ENCODE measurements around the gene KCNK10. TPM values are rescaled to one million over a fixed set of nuclear protein-coding genes. Genes with fewer than 3 reads are reported as not detected.
A peak's percentile ranks its signal among the peaks of the same experiment; 100 is the strongest.

Gene KCNK10
- total RNA-seq, 6 donors from 2014 or later, result 0.13 to 0.30 TPM; not detected in 4

DNA sequence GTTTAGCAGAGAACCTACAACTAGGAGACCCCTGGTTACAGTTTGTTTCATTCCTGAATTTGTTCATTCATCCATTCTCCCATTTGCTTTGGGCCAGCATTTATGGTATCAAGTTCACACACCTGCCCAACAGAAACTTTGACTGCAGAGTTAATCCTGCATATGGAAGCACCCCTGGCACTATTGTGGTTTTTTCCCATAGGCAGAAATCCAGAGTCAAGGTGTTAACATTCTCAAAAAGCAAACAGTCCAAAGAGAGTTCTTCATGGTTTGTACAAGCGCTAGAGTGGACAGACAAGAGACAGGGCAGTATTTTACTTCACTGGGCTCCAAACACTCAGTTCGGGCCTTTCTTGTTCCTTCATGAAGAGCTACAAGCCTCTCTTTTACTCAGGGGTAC, 51.9 kb downstream of the KCNK10 start:
- ATAC-seq (ENCODE audit: low FRiP score in 2 of 2), result no peak
- no peak overlapping the region for H3K4me3 ChIP-seq
- no peaks in the 10 kb centered on the region for H3K9me3 ChIP-seq
- WGBS, 2 donors, result 63% methylated on average over 2 of the region's 2 CpGs
- no peaks in the 10 kb centered on the region for H3K4me1 ChIP-seq
- no peaks in the 10 kb centered on the region for H3K27me3 ChIP-seq
- H3K36me3 ChIP-seq, result no peaks in the 10 kb centered on the region
- TF ChIP-seq, protein P1, sequence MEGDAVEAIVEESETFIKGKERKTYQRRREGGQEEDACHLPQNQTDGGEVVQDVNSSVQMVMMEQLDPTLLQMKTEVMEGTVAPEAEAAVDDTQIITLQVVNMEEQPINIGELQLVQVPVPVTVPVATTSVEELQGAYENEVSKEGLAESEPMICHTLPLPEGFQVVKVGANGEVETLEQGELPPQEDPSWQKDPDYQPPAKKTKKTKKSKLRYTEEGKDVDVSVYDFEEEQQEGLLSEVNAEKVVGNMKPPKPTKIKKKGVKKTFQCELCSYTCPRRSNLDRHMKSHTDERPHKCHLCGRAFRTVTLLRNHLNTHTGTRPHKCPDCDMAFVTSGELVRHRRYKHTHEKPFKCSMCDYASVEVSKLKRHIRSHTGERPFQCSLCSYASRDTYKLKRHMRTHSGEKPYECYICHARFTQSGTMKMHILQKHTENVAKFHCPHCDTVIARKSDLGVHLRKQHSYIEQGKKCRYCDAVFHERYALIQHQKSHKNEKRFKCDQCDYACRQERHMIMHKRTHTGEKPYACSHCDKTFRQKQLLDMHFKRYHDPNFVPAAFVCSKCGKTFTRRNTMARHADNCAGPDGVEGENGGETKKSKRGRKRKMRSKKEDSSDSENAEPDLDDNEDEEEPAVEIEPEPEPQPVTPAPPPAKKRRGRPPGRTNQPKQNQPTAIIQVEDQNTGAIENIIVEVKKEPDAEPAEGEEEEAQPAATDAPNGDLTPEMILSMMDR (IDR thresholded peaks at IDR 0.05), result no peak
- TF ChIP-seq POLR2A (IDR thresholded peaks at IDR 0.05) (no peak), EP300 (IDR thresholded peaks at IDR 0.05) (no peak), POLR2AphosphoS5 (IDR thresholded peaks at IDR 0.05) (no peak)
- H3K27ac ChIP-seq, result no peak overlapping the region
- no peak for DNase-seq

DNA sequence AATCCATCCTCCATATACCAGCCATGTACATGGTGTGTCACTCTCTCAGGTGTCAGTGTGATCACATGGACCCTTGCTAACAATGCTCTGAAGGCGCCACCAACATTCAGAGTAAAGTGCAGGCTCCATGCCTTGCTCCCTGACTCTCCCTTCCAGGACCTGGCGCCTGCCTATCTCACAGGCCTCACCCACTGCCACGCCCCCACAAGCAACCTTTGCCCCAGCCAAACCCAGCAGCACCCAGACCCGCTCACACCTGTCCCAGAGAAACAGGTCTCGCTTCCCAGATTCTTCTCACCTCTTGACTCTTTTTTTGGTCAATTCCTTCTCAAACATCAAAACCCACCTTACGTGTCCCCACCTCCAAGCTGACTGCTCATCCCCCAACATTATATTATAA, 52.3 kb downstream of the KCNK10 start:
- no peaks in the 10 kb centered on the region for H3K36me3 ChIP-seq
- ATAC-seq (ENCODE audit: low FRiP score in 2 of 2) (no peak), DNase-seq (peak in 1 of 2 donors; percentile 33)
- 64% methylated on average over 6 of the region's 6 CpGs for WGBS, 2 donors
- H3K27ac ChIP-seq, result no peak overlapping the region
- H3K4me3 ChIP-seq, result no peak overlapping the region
- H3K27me3 ChIP-seq, result no peaks in the 10 kb centered on the region
- H3K4me1 ChIP-seq, result no peaks in the 10 kb centered on the region
- no peak for TF ChIP-seq POLR2A (IDR thresholded peaks at IDR 0.05)
- TF ChIP-seq POLR2AphosphoS5 (IDR thresholded peaks at IDR 0.05), result no peak
- no peak for TF ChIP-seq EP300 (IDR thresholded peaks at IDR 0.05)
- TF ChIP-seq, protein P1 (IDR thresholded peaks at IDR 0.05), result no peak
- H3K9me3 ChIP-seq, result no peaks in the 10 kb centered on the region

DNA sequence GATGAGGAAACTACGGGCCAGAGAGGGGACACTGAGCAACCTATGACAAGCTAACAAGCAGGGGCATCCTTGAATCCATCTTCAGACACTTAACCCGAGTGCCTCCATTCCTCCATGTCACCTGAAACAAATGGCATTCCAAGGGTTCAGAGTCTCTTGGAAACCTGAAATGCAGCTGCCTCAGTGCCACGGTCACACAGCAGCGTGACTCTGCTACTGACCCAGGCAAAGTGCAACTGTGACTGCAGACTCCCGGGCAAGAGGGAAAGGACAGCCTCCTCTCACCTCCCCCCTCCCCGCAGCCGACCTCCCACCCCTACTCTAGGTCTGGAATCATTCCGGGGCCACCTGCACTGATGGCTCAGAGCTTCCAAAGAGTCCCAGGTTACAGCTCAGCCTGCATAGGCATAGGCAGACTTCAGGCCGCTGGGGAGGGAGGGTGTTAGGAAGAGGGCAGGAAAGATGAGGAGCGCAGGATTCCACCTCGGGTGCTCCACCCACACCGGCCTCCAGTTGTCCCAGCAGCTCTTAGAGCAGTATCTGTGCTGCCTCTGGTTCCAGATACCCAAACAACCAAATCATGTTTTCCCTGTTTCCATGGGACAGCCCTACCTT, 53.2 kb downstream of the KCNK10 start:
- no peak for TF ChIP-seq POLR2A (IDR thresholded peaks at IDR 0.05)
- TF ChIP-seq, protein P1 (IDR thresholded peaks at IDR 0.05), result no peak
- no peak for TF ChIP-seq EP300 (IDR thresholded peaks at IDR 0.05)
- TF ChIP-seq POLR2AphosphoS5 (IDR thresholded peaks at IDR 0.05), result no peak
- 59 to 63% methylated on average over 11 to 12 of the region's 12 CpGs for WGBS, 2 donors
- Histone ChIP-seq H3K4me1 (no peaks in the 10 kb centered on the region), H3K27me3 (no peaks in the 10 kb centered on the region), H3K9me3 (no peaks in the 10 kb centered on the region), H3K4me3 (no peak overlapping the region), H3K27ac (no peak overlapping the region), H3K36me3 (no peaks in the 10 kb centered on the region)
- DNase-seq (no peak), ATAC-seq (ENCODE audit: low FRiP score in 2 of 2) (no peak)

DNA sequence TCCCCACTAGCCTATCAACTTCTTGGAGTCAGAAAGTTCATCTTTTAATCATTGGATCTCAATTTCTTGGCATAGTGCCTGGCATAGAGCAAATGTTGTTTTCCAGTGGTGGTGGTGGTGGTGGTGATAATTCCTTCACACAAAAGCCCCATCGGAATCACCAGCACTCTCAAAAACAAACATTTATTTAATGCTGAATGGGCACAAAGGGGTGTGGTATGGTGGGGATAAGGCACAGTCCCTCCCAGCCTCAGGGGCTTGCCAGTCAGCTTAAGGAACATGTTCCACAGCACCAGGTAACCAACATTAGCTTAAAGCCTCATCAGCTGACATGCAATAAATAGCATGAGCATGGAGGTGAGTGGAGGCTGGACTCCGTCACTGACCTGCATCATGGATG, 56.6 kb downstream of the KCNK10 start:
- DNase-seq, result no peak
- WGBS, 2 donors, result 89% methylated on average over 2 of the region's 2 CpGs

More for the DNA sequence above, 56.6 kb downstream of the KCNK10 start:
- ATAC-seq (ENCODE audit: low FRiP score in 2 of 2), result no peak
- Histone ChIP-seq H3K27me3 (no peaks in the 10 kb centered on the region), H3K27ac (no peak overlapping the region), H3K9me3 (no peaks in the 10 kb centered on the region), H3K4me1 (no peaks in the 10 kb centered on the region), H3K4me3 (no peak overlapping the region), H3K36me3 (no peaks in the 10 kb centered on the region)
- no peak for TF ChIP-seq EP300 (IDR thresholded peaks at IDR 0.05)
- TF ChIP-seq POLR2AphosphoS5 (IDR thresholded peaks at IDR 0.05), result no peak
- TF ChIP-seq, protein P1 (IDR thresholded peaks at IDR 0.05), result no peak
- no peak for TF ChIP-seq POLR2A (IDR thresholded peaks at IDR 0.05)
